Stimulated activated CD8-positive, alpha-beta memory T cell treated with anti-CD3 and anti-CD28 coated beads, Interleukin-12 subunit alpha, Interleukin-12 subunit beta, amount 100 ng/mL, for 24 hours (primary cell): Measurements from ENCODE around the gene PPCS.
A peak's percentile ranks its signal among the peaks of the same experiment; 100 is the strongest.
"Not testable (repeated sequence)": the region's sequence is repeated elsewhere in the genome, so short reads cannot be mapped to it uniquely, and the experiment has no call there.

Experiments used
- DNase-seq: peaks from one replicate; pipeline ENCODE4 v3.0.0-alpha.2; 2020; ENCODE audit errors: extremely low read depth

The PPCS gene

DNA sequence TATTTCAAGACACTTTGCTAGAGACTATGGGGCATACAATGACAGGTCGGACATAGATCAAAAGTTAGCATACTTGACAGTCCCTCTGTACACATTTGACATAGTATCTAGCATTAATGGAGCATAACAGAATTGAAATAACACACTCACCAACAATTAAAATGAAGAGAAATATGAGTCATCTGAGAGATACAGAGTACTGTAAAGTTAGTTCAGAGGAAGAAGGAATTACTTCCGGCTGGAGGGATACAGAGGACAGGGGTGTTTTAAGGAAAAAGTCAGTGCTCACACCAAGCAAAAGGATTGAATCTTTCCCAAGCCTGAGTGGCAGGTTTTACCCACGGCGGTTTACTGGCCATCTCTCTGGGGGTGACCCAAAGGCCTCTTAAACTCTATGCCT, 3.0 kb upstream of the PPCS start:
- DNase-seq, result no peak

DNA sequence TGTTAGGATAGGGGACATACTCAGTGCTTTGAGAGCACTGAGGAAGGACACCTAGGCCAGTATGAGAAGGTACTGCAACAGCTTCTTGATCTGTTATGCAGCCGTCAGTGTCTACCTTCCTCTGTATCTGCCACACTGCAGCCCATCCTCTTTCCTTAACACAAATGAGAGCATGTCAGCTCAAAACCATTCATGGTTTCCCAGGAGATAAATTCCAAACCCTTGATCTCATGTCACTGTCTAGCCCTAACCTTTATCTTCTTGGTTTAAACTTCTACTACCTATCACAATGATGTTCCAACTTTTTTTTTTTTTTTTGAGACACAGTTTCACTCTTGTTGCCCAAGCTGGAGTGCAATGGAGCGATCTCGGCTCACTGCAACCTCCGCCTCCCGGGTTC, 1.9 kb upstream of the PPCS start:
- DNase-seq, result no peak

DNA sequence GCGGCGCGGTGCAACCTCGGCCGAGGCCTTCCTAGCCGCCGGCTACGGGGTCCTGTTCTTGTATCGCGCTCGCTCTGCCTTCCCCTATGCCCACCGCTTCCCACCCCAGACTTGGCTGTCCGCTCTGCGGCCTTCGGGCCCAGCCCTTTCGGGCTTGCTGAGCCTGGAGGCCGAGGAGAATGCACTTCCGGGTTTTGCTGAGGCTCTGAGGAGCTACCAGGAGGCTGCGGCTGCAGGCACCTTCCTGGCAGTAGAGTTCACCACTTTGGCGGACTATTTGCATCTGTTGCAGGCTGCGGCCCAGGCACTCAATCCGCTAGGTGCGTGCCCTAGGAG, 379 bp downstream of the PPCS start:
- DNase-seq, result peak; percentile 9

DNA sequence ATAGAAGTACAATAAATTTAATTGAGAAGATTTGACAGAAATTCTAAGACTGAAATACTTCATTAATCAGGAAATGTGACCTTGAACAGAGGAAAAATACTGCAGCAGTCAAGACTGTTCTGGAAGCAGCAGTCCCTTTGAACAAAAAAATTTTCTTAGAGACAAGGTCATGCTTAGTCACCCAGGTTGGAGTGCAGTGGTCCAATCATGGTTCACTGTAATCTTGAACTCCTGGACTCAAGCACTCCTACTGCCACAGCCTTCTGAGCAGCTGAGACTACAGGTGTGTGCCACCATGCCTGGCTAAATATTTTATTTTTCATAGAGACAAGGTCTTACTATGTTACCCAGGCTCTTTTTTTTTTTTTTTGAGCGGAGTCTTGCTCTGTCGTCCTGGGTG, 4.9 kb downstream of the PPCS start:
- DNase-seq, result no peak

DNA sequence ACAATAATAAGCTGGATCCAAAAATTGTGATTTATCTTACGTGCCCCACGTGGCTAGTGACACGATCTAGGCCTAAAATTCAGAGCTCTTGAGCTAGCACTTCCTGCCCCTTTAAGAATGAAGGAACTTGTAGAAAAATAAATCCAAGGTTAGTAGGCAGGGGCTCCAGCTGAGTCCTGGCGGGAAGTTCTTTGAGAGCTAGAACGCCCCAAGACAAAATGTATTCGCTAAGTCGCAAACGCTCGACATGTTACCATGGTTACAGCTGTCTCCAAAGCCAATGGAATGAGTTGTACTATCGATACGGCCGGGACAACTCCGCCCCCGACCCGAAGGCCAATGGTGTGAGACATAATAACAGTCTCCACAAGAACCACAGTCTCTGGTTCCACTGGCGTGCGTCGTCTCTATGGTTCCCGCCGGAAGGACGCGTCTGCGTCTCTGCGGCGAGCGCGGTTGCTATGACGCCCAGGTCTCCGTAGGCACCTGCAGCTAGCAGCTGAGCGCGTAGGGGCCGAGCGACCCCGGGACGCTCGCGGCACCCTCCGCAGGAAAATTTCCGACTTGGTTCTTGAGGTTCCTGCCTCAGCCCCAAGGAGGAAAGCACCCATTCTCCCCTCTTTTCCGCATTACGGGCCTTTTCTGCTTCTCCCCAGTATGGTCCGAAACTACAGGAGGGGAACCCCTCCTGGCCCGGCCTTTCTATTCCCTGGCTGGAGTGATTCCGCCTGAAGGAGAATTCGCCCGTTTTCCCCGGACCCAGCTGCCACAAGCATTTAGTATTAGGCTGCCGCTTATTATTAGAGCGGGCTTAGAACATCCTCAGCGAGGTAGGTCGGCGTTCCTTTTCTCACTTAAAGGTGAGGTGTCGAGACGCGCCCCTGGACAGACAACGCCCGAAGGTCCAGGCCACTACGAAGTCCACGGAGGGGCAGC, 6.8 kb downstream of the PPCS start, which contains the start of gene CCDC30:
Gene CCDC30, plus strand, starts transcription at position 459 of the 936 bp plus-strand sequence. CDS start 17,266 bp downstream, outside the sequence.
- peak; percentile 83 for DNase-seq

DNA sequence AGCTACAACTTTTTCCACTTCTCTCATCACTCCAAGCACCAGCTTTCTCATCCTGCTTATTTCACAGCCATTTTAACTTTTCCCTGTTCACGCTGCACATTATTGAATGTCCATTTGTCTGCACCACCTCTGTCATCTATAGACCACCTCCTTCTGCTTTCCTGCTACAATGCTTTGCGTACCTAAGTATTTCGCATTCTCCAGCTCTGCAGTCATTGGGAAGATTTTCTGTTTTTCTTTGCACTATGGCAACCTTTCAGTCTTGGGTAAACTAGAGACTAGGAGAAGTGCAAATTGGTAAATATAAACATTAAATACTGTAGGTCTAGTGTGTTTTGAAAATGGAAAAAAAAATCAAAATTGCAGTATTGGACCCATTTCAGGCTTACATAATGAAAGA, 7.6 kb downstream of the PPCS start:
- DNase-seq, result no peak

DNA sequence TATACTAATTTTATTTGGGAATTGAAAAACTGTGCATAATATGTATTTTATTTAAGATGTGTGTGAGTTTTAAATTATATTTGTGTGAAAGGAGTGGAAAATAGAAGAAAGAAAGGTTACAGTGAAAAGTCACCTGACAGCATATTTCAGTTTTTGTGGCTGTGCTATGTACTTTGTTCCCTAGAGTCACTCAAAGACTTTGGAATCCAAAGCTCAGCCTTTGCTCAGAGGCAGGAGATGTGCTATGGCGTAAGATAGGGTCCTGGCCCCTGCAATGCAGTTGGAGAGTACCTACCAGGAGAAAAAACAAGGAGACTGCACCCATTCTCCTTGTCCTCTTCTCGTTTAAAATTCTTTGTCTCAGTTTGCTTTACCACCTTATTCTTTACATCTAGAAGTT, 9.7 kb downstream of the PPCS start:
- DNase-seq, result no peak

DNA sequence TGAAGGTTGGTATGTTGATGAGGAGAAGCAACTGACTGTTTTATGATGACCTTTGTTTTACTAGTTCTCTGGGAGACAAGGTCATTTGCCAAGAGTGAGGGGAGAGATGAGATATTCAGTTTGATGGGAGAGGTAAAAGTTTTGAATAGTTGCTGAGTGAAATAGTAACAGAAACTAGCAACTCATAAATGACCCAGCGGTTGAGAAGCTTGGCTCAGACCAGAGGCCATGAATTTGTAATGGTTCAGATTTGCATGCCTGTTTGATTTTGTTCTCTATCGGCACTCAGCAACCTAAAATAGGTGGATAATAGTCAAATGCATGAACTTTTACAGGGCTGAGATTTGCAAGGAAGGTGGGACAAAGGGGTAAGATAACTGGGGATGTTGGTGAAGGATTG, 13.4 kb downstream of the PPCS start:
- DNase-seq, result no peak

DNA sequence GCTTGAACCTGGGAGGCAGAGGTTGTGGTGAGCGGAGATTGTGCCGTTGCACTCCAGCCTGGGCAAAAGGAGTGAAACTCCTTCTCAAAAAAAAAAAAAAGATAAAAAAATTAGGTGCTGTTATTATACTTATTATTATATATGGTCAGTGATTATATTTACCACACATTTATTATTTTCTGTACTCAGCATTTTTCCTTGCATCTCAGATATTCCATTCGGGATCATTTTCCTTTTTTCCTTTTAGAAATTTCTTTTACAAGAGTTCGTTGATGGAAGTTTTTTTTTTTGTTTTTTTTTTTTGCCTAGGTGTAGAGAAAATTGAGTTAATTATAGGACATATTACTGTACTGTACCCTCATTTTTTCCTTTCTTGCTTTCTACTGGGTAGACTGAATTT, 20.3 kb downstream of the PPCS start:
- DNase-seq, result no peak

DNA sequence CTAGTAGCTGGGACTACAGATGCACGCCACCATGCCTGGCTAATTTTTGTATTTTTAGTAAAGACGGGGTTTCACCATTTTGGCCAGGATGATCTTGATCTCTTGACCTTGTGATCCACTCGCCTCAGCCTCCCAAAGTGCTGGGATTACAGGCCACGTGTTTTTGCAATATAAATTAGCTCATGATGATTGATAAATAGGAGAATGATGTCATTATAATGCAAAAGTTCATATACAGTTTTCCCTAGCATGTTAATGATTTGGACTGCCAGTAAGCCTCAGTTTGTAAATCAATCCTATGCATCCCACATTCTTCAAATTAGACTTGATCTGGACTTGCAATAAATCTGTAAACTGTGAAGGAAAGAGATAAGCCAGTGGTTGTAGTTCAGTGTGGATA, 21.0 kb downstream of the PPCS start:
- not testable (repeated sequence) for DNase-seq

DNA sequence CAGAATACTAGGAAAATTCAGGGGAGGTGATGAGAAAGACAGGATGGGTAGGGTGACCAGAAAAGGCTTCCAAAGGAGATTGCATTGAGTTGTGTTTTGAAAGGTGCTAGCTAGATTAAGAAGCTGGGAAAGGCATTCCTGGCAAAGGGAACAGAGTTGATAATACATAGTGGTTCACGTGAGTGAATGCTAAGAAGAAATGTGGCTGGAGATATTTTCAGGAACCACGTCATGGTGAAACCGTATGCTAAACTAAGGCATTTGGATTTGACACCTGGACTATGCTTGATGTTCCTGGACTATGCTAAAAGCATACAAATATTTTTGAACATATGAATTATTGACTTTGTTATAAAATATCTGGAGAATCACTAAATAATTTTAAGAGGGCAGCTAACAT, 21.4 kb downstream of the PPCS start:
- DNase-seq, result no peak

DNA sequence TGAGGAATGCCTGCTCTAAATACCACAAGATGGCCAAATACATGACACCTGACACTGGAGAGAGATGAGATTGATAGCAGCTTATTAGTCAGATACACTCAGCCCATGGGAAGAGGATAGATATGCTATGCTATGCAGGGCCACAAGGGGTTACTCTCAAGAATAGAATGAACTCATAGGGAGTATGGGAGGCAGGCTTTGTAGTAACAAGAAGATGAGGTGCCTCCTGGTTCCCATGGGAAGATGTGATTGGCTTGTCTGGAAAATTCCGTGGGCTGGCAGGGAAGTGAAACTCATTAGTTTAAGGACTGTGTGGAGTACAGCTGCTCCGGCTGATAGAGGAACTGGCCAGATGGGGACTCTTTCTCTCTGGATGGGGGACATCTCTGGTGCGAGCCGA, 23.3 kb downstream of the PPCS start:
- DNase-seq, result no peak

DNA sequence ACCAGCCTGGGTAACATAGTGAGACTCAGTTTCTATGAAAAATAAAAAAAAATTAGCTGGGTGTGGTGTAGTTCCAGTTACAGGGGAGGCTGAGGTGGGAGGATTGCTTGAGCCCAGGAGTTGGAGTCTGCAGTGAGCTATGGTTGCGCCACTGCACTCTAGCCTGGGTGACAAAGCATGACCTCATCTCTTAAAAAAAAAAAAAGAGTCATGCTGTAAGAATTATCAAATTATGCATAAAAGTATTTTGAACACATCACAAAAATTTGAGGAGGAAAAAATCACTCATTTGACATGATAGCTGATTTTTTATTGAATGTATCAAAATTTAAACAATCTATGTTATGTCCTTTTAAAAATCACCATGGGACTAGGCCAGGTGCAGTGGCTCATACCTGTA, 24.6 kb downstream of the PPCS start:
- DNase-seq, result no peak

DNA sequence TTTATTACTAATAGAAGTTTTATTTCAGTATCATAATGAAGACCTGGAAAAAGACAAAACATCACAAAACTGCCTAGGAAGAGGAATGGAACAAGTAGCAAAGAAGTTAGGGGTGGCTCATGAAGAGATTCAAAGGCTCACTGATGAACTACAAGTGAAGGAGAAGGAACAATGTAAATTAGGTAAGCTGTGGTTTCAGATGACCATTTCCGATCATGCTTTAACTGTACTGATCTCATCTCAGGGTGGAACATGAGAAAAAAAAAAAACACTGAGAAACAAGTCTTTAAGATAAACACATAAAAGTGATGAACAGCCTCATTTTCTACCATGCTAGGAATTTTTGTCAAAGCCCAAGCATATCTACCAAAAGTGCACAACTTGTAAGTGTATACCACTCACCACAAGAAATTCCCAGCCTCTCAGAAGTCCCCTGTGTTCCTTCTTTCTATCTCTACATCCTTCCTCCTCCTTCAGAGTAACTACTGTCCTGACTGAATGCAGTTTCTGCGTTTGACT, 26.4 kb downstream of the PPCS start:
- no peak for DNase-seq

DNA sequence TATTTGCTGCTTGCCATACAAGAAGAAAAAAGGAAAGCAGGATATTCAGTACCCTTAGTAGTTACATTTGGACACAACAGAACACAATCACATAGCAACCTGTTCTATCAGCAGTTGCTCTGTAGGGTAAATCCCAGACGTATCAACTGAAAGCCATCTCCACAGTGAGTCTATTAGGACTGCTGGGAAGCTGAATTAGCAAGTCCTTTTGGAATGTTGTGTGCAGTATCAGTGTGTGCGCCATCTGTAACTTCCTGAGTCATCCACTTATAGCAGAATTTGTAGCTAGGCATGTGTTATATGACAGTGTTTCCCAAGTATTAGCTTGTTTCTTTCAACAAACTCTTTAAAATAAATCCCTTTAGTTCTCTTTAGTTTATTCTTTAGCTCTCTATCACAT, 28.0 kb downstream of the PPCS start:
- DNase-seq, result no peak

DNA sequence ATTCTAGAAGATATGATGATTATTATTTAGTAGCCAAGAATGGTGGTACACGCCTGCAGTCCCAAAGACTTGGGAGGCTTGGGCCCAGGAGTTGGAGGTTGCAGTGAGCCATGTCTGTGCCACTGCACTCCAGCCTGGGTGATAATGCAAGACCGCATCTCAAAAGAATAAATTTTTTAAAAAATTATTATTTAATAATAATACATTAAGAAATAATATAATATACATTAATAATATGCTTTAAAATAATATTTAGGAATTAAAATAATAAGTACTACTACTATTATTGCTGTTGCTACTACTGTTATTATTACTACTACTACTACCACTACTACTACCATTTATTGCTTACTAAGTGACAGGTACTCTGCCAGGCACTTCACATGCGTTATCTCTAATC, 33.9 kb downstream of the PPCS start:
- no peak for DNase-seq

DNA sequence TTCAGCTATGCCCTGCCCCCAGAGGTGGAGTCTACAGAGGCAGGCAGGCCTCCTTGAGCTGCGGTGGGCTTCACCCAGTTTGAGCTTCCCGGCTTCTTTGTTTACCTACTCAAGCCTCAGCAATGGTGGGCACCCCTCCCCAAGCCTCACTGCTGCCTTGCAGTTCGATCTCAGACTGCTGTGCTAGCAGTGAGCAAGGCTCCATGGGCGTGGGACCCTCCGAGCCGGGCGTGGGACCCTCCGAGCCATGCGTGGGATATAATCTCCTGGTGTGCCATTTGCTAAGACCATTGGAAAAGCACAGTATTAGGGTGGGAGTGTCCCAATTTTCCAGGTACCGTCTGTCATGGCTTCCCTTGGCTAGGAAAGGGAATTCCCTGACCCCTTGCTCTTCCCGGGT, 45.7 kb downstream of the PPCS start:
- DNase-seq, result not testable (repeated sequence)

DNA sequence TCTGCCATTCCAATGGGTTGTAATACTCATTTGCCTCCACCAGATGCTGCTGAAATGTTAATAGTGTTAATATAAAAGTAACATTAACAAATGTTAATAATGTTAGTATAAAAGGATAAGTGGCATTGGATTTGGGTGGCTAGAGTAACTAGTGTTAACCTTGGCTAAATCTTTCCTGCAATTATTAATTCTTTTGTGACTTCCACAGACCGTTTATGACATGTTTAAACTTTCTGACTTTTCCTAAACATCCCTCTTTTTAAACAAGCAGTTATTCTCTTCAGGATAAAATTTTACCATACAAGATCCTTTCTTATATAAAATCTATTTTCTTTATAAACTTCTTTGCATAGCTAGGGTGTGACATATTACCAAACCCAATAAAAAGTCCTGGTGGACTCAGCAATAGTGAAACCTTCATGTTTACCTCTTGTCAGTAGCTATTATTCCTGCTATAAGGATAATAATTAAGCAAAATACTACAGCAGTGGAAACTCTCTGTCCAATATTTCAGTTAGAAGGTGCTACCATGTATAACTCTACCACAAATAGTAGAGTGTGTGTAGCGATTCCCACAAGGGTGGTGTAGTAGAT, 48.3 kb downstream of the PPCS start:
- DNase-seq, result no peak

DNA sequence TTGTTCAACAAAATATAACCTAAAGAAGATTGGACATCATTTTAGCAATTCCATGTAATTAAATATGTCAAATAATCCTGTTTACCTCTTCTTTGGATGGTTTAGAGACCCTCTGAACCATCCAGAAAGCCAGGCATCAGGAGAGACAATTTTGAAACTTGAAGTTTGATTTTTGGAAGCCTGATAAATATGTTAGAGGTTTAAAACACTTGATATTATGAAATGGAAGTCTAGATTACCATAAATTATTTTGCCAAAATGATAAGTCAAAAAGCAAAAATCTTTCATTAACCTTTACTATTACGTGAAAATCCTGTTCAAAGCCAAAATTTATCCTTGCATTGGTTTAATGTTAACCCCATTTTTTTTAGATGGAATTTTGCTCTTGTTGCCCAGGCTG, 50.2 kb downstream of the PPCS start:
- no peak for DNase-seq
